ENCODE measurements around the gene COX6A2. TPM values are rescaled to one million over a fixed set of nuclear protein-coding genes. Genes with fewer than 3 reads are reported as not detected.
"Not testable (repeated sequence)": the region's sequence is repeated elsewhere in the genome, so short reads cannot be mapped to it uniquely, and the experiment has no call there.

The COX6A2 gene
- polyA plus RNA-seq, 1 donor, result 0.85 TPM

- not testable (repeated sequence) for DNase-seq
These were observed 10.9 kb upstream of the COX6A2 start for GRCh38 chr16:31439023-31439422.

GRCh38 chr16:31438414-31438813 lies 10.3 kb upstream of the COX6A2 start:
- no peak for DNase-seq

- DNase-seq, result no peak
These were observed 8.3 kb upstream of the COX6A2 start for GRCh38 chr16:31436221-31437045.

- DNase-seq, result no peak
These were observed 7.4 kb upstream of the COX6A2 start for GRCh38 chr16:31435341-31436220.

- DNase-seq, result no peak
These were observed 2.4 kb upstream of the COX6A2 start for GRCh38 chr16:31430380-31431052.

DNA sequence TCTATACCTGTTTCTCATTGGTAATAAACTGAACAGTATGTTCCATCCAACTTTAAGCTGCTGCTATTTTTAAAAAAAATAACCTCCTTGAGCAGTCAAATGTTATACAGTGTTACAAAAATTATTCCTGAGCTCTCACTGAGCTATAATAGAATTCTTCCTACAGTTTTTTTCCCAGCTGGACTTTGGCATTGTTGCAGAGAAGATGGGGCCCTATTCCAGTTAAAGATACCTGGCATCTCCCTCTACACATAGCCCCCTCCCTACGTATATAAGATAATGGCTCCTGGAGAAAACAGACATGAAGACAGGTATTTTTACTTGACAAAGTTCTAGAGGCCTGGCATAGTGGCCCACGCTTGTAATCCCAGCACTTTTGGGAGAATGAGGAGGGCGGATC lies 1.6 kb upstream of the COX6A2 start:
- DNase-seq, result no peak

GRCh38 chr16:31429314-31429713 lies 1.2 kb upstream of the COX6A2 start:
- DNase-seq, result no peak

GRCh38 chr16:31428638-31429247 lies 583 bp upstream of the COX6A2 start:
- DNase-seq, result no peak

- peak; percentile 43 for DNase-seq
These were observed 500 bp downstream of the COX6A2 start for GRCh38 chr16:31427441-31428278.

- no peak for DNase-seq
These were observed 4.4 kb downstream of the COX6A2 start for GRCh38 chr16:31423801-31424200.

DNA sequence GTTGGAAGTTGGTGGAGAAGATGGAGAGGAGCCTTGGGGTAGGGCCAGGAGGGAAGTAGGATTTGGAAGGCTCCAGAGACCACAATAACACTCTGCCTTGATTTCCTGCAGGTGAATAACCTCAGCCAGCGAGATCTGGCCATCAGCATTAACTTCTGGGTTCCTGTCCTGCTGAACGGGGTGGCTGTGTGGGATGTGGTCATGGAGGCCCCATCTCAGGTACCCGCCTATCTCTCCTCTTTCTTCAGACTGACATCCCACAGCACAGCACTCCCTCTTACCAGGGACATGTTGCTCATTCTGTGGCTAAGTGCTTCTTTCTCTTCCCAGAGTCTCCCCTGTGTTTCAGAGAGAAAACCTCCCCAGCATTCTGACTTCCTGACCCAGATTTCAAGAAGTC lies 4.9 kb downstream of the COX6A2 start:
- no peak for DNase-seq

DNA sequence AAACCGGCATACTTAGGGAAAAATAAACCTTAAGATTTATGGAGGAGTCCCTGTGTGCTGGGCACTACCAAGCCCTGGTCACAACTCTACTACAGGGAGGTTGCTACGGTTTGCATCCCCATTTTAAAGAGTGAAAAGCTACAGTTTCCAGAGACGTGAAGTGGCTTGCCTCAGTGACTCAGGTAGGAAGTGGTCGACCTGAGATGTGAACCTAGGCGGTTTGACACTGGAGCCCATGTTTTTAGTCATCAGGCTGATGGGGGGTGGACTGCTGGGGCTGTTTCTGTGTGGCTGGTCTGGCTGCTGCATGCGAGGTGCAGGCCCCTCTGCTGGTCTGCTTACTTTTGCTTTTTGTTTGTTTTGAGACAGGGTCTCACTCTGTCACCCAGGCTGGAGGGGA lies 6.6 kb downstream of the COX6A2 start:
- no peak for DNase-seq

GRCh38 chr16:31420037-31420436 lies 8.1 kb downstream of the COX6A2 start:
- no peak for DNase-seq

GRCh38 chr16:31417916-31418315 lies 10.2 kb downstream of the COX6A2 start:
- DNase-seq, result no peak

GRCh38 chr16:31417036-31417435 lies 11.1 kb downstream of the COX6A2 start:
- DNase-seq, result not testable (repeated sequence)

DNA sequence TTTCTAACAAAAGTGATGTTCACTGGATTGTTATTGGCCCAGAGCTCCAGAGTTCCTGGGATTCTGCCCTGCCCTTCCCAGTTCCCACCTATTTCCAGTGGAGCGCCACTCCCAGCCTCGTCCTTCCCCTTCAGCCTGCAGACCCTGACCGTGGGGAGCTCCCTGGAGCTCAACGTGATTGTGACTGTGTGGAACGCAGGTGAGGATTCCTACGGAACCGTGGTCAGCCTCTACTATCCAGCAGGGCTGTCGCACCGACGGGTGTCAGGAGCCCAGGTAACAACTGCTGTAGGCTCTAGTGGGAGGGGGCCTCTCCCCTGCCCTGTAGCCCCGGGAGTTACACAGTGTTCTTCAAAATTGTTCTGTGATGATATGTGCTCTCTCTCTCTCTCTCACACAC lies 11.8 kb downstream of the COX6A2 start:
- DNase-seq, result no peak

DNA sequence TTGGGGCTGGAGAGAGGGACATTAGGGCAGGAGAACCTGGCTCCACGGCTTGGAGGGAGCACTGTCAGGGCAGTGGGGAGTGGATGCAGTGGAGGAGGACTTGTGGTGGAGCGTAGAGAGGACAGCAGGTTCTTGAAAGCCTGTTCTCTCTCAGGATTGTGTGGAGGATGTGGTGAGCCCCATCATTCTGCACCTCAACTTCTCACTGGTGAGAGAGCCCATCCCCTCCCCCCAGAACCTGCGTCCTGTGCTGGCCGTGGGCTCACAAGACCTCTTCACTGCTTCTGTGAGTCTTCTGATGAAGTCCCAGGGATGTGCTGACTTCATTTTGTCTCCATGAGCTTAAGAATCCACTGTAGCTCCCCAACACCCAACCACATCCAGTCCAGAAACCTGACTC lies 13.5 kb downstream of the COX6A2 start:
- DNase-seq, result no peak

GRCh38 chr16:31413943-31414342 lies 14.2 kb downstream of the COX6A2 start:
- no peak for DNase-seq

- no peak for DNase-seq
These were observed 14.8 kb downstream of the COX6A2 start for GRCh38 chr16:31413381-31413780.

- no peak for DNase-seq
These were observed 15.4 kb downstream of the COX6A2 start for GRCh38 chr16:31412750-31413149.

All from left kidney (tissue), 2 donors.